NAMALWA (cell line): ENCODE data around the gene NCS1.

ENCODE experiments used
- DNase-seq: peaks from one replicate; pipeline ENCODE4 v3.0.0-alpha.2; 2015; ENCODE audit warnings: low spot score

Gene NCS1

GRCh38 chr9:130147910-130148309, 24.3 kb upstream of the NCS1 start:
- DNase-seq, result no peak

DNA sequence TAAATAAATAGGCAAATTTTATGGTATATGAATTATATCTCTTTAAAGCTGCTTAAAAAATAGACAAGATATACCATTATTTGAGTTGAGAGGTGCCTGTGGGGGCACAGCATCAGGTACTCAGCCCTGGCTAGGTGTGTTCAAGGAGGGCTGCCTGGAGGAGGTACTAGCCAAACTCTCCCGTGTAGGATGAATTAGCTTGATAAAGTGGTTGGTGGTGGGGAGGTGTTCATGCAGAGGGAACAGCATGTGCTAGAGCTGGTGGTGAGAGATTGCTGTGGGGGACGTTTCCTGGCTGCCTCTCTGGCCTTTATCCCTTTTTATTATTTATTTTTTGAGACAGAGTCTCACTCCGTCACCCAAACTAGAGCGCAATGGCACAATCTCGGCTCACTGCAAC, 23.2 kb upstream of the NCS1 start:
- DNase-seq, result no peak

- peak; percentile 18 for DNase-seq
These were observed 22.4 kb upstream of the NCS1 start for GRCh38 chr9:130149654-130150286.

DNA sequence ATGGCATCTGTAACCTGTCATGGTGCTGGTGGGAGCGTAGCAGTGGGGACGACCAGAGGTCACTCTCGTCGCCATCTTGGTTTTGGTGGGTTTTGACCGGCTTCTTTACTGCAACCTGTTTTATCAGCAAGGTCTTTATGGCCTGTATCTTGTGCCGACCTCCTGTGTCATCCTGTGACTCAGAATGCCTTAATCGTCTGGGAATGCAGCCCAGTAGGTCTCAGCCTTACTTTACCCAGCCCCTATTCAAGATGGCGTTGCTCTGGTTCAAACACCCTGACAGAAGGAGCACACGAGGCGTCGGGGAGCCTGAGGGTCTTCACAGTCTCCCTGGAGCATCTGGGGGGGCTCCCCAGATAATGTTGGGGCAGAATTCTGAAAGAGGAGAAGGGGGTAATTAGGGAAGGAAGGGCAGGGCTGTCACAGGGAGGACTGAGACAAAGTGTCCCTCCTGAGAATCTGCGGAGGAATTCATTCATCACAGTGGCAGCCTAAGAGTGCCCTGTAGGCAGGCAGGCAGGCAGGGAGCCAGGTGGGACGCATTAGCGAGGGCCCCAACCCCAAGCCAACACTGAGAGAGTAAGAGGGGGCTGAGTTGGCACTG, 21.3 kb upstream of the NCS1 start:
- no peak for DNase-seq

DNA sequence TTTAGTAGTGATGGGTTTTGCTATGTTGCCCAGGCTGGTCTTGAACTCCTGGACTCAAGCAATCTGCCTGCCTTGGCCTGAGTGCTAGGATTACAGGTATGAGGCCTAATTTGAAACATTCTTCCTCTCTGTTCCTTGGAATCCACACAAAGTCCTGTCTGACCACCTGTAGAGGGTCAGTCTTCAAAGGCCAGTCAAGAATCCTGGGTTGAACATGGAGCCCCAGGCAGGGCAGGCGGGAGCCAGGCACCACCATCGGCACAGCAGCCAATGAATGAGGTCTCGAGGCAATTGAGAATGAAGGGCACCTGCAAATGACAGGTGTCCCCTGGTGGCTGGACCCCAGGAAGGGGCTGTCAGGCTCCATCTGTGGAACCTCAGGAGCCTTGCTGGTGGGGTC, 17.4 kb upstream of the NCS1 start:
- no peak for DNase-seq

GRCh38 chr9:130155647-130156046, 16.6 kb upstream of the NCS1 start:
- no peak for DNase-seq

GRCh38 chr9:130156672-130157071, 15.5 kb upstream of the NCS1 start:
- no peak for DNase-seq

GRCh38 chr9:130157079-130157478, 15.1 kb upstream of the NCS1 start:
- DNase-seq, result no peak

- no peak for DNase-seq
These were observed 14.2 kb upstream of the NCS1 start for GRCh38 chr9:130158001-130158400.

DNA sequence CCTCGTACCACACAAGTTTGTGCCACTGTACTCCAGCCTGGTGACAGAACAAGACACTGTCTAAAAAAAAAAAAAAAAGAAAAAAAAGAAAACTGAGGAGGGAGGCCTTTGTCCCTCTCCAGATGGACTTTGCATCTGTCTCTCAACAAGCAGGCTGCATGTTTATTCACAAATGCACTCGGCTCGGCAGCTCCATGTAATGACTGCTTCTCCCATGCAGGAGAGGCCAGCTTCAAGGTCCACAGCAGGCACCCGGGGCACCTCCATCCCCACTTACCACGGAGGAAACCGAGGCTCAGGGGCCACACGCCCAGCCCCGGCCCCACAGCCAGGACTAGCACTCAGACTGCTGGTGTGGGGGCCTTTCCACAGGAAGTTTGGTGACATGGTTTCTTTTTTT, 13.1 kb upstream of the NCS1 start:
- DNase-seq, result no peak

GRCh38 chr9:130159915-130160670, 12.1 kb upstream of the NCS1 start:
- DNase-seq, result no peak

DNA sequence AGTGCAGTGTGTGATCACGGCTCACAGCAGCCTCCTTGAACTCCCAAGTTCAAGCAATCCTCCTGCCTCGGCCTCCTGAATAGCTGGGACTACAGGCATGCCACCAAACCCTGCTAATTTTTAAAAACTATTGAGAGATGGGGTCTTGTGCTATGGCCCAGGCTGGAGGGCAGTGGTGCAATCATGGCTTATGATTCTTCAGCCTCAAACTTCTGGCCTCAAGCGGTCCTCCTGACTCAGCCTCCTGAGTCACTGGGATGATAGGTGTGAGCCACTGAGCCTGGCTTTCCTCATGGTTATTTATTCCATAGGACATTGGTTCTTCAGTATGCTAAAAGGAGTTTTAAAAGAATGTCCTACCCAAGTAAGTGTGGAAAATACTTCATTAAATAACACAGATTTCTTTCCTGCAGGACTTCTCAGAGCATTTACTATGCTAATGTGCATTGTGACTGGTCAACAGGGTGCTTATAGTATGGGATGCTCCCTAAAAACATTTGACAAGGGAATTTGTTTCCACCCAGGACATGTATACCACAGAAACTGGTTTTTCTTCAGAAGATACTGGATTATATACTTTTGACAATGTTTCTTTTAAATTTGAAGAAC, 11.2 kb upstream of the NCS1 start:
- no peak for DNase-seq

GRCh38 chr9:130165579-130165978, 6.6 kb upstream of the NCS1 start:
- no peak for DNase-seq

- DNase-seq, result no peak
These were observed 5.8 kb upstream of the NCS1 start for GRCh38 chr9:130166399-130166798.

- no peak for DNase-seq
These were observed 4.3 kb upstream of the NCS1 start for GRCh38 chr9:130167927-130168326.

GRCh38 chr9:130171226-130172148, 717 bp upstream of the NCS1 start:
- DNase-seq, result no peak

GRCh38 chr9:130172858-130173665, 858 bp downstream of the NCS1 start:
- no peak for DNase-seq

- no peak for DNase-seq
These were observed 1.4 kb downstream of the NCS1 start for GRCh38 chr9:130173666-130173983.

- DNase-seq, result no peak
These were observed 1.8 kb downstream of the NCS1 start for GRCh38 chr9:130174025-130174424.

DNA sequence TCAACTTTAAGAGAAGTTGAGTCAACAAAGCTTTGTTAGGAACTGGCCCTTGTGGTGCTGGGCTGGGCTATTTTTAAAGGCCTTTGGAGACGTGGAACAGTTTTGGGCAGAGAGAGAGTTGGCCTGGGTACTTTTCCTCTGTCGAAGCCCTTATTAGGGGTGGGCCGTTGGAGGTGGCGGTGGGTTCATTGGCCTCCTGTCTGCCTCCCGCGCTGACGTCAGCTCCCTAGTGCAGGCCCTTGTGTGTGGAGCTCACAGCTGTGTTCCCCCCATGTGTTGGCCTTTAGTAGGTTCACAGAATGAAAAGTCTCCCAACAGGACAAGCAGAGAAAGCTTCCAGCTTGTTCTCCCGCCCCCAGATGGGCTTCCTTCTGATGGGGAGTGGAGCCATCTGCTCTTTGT, 2.7 kb downstream of the NCS1 start:
- DNase-seq, result no peak

- no peak for DNase-seq
These were observed 3.2 kb downstream of the NCS1 start for GRCh38 chr9:130175355-130175754.
